Measurements from ENCODE around the gene GSKIP.

The GSKIP gene

GRCh38 chr14:96359959-96360358 is 3.4 kb upstream of the GSKIP start:
- no peak overlapping the region for H3K4me3 ChIP-seq (ENCODE audit: low read length)
- DNase-seq (ENCODE audit: low read depth): no peak
- no peak for TF ChIP-seq CTCF (conservative IDR thresholded peaks at IDR 0.05; ENCODE audit: low read length)

- peak; percentile 25 for DNase-seq (ENCODE audit: low read depth)
- TF ChIP-seq CTCF (conservative IDR thresholded peaks at IDR 0.05; ENCODE audit: low read length): 0 out of 2 replicates have a peak, but pooled peaks have one; percentile 8
- H3K4me3 ChIP-seq (ENCODE audit: low read length): peak overlapping the region; percentile 94
Measured at GRCh38 chr14:96362071-96362964, 1.0 kb upstream of the GSKIP start.

- DNase-seq (ENCODE audit: low read depth): peak; percentile 56
- H3K4me3 ChIP-seq (ENCODE audit: low read length): peak overlapping the region; percentile 94
- no peak for TF ChIP-seq CTCF (conservative IDR thresholded peaks at IDR 0.05; ENCODE audit: low read length)
Measured at GRCh38 chr14:96363751-96364336, 518 bp downstream of the GSKIP start.

GRCh38 chr14:96364962-96365361 is 1.6 kb downstream of the GSKIP start:
- no peak for TF ChIP-seq CTCF (conservative IDR thresholded peaks at IDR 0.05; ENCODE audit: low read length)
- no peak for DNase-seq (ENCODE audit: low read depth)
- peak overlapping the region; percentile 94 for H3K4me3 ChIP-seq (ENCODE audit: low read length)

GRCh38 chr14:96368534-96368933 is 5.2 kb downstream of the GSKIP start:
- no peak overlapping the region for H3K4me3 ChIP-seq (ENCODE audit: low read length)
- TF ChIP-seq CTCF (conservative IDR thresholded peaks at IDR 0.05; ENCODE audit: low read length): no peak
- no peak for DNase-seq (ENCODE audit: low read depth)

GRCh38 chr14:96370528-96370927 is 7.2 kb downstream of the GSKIP start:
- no peak for DNase-seq (ENCODE audit: low read depth)
- H3K4me3 ChIP-seq (ENCODE audit: low read length): no peak overlapping the region
- TF ChIP-seq CTCF (conservative IDR thresholded peaks at IDR 0.05; ENCODE audit: low read length): no peak

- no peak for TF ChIP-seq CTCF (conservative IDR thresholded peaks at IDR 0.05; ENCODE audit: low read length)
- DNase-seq (ENCODE audit: low read depth): no peak
- H3K4me3 ChIP-seq (ENCODE audit: low read length): no peak overlapping the region
Measured at GRCh38 chr14:96373538-96373937, 10.2 kb downstream of the GSKIP start.
